Measurements from ENCODE around the gene ACADSB. TPM values are rescaled to one million over a fixed set of nuclear protein-coding genes. Genes with fewer than 3 reads are reported as not detected.

Gene ACADSB
- total RNA-seq, 1 experiment from 2014 or later, result 25.3 TPM

DNA sequence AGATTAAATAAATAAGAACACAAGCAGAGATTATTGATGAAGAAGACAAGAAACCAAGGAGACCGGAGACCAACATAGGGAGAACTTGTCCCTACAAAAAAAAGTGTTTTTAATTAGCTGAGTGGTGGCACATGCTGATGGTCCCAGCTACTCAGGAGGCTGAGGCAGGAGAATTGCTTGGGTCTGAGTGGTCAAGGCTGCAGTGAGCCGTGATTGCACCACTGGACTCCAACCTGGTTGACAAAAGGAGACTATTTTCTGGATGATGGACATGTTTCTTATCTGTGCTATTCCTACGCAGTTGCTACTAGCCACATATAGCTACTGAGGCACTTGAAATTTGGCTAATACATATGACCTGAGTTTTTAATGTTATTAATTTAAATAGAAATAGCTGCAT, 9.9 kb upstream of the ACADSB start:
- peaks cover 6% of the 10 kb centered on the region for H3K36me3 Mint-ChIP-seq (ENCODE audit: insufficient read depth, unreplicated experiment)
- no peaks in the 10 kb centered on the region for H3K9me3 ChIP-seq
- TF ChIP-seq, protein P1, sequence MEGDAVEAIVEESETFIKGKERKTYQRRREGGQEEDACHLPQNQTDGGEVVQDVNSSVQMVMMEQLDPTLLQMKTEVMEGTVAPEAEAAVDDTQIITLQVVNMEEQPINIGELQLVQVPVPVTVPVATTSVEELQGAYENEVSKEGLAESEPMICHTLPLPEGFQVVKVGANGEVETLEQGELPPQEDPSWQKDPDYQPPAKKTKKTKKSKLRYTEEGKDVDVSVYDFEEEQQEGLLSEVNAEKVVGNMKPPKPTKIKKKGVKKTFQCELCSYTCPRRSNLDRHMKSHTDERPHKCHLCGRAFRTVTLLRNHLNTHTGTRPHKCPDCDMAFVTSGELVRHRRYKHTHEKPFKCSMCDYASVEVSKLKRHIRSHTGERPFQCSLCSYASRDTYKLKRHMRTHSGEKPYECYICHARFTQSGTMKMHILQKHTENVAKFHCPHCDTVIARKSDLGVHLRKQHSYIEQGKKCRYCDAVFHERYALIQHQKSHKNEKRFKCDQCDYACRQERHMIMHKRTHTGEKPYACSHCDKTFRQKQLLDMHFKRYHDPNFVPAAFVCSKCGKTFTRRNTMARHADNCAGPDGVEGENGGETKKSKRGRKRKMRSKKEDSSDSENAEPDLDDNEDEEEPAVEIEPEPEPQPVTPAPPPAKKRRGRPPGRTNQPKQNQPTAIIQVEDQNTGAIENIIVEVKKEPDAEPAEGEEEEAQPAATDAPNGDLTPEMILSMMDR (IDR thresholded peaks at IDR 0.05; ENCODE audit: insufficient read depth in 1 of 2, low read depth in 1 of 2, low read length in 1 of 2, severe bottlenecking in 1 of 2, unreplicated experiment in 1 of 2), result no peak
- intact Hi-C loops (cut with micrococcal nuclease; ENCODE audit: unreplicated experiment), result no loop called here
- H3K27ac Mint-ChIP-seq (ENCODE audit: unreplicated experiment), result no peak overlapping the region
- H3K9me3 Mint-ChIP-seq (ENCODE audit: unreplicated experiment), result no peaks in the 10 kb centered on the region
- ChIA-PET POLR2A (no interaction called here), CTCF (no interaction called here)
- DNase-seq, result no peak
- H3K4me3 ChIP-seq (ENCODE audit: low read depth, low read length), result no peak overlapping the region
- H3K36me3 ChIP-seq (ENCODE audit: control insufficient read depth, insufficient read depth, low read length), result no peaks in the 10 kb centered on the region
- H3K27me3 ChIP-seq (replicated peaks; ENCODE audit: control insufficient read depth, insufficient read depth, low read length), result no peaks in the 10 kb centered on the region
- no peaks in the 10 kb centered on the region for H3K27me3 Mint-ChIP-seq (ENCODE audit: insufficient read depth, unreplicated experiment)
- H3K4me1 Mint-ChIP-seq (ENCODE audit: low read depth, unreplicated experiment), result peaks cover 4% of the 10 kb centered on the region
- H3K4me3 Mint-ChIP-seq (ENCODE audit: unreplicated experiment), result no peak overlapping the region
- no TSS peak for BruUV-seq (replicated peaks)
- H3K4me1 ChIP-seq, result no peaks in the 10 kb centered on the region

DNA sequence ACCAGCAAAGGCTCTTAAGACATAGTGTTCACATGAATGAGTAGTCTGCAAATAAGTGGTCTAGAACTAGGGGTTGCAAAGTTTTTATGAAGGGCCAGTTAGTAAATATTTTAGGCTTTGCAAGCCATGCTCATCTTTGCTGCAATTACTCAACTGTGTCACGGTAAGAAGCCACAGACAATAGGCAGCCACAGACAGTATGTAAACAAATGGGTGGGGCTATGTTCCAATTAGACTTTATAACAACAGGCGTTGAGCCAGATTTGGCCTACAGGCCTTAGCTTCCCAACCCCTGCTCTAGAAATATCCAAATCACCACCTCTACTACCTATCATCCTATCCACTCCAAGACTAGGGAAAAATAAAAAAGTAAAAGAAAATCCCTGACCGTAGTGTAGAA, 9.5 kb upstream of the ACADSB start:
- no TSS peak for BruUV-seq (replicated peaks)
- Histone ChIP-seq H3K36me3 (ENCODE audit: control insufficient read depth, insufficient read depth, low read length) (no peaks in the 10 kb centered on the region), H3K9me3 (no peaks in the 10 kb centered on the region), H3K4me1 (no peaks in the 10 kb centered on the region), H3K4me3 (ENCODE audit: low read depth, low read length) (no peak overlapping the region), H3K27me3 (replicated peaks; ENCODE audit: control insufficient read depth, insufficient read depth, low read length) (no peaks in the 10 kb centered on the region)
- no peak overlapping the region for H3K27ac Mint-ChIP-seq (ENCODE audit: unreplicated experiment)
- H3K27me3 Mint-ChIP-seq (ENCODE audit: insufficient read depth, unreplicated experiment), result no peaks in the 10 kb centered on the region
- TF ChIP-seq, protein P1 (IDR thresholded peaks at IDR 0.05; ENCODE audit: insufficient read depth in 1 of 2, low read depth in 1 of 2, low read length in 1 of 2, severe bottlenecking in 1 of 2, unreplicated experiment in 1 of 2), result no peak
- peaks cover 7% of the 10 kb centered on the region for H3K4me1 Mint-ChIP-seq (ENCODE audit: low read depth, unreplicated experiment)
- no peaks in the 10 kb centered on the region for H3K9me3 Mint-ChIP-seq (ENCODE audit: unreplicated experiment)
- no peak overlapping the region for H3K4me3 Mint-ChIP-seq (ENCODE audit: unreplicated experiment)
- DNase-seq, result no peak
- intact Hi-C loops (cut with micrococcal nuclease; ENCODE audit: unreplicated experiment), result no loop called here
- ChIA-PET POLR2A (no interaction called here), CTCF (no interaction called here)
- peaks cover 6% of the 10 kb centered on the region for H3K36me3 Mint-ChIP-seq (ENCODE audit: insufficient read depth, unreplicated experiment)

DNA sequence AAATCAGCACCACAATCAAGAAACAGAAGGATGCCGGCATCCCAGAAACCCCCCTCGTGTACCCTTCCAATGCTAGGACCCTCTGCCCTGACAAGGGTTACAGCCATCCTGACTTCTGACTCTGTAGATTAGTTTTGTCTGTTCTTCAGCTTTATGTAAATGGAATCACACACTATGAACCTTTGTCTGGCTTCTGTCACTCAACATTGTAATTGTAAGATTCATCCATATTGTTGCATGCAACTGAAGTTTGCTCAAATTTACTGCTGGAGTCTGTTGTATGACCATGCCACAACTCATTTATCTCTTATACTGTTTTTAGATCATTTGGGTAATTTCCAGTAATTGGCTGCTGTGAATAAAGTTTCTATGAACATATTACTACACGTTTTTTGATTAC, 8.7 kb upstream of the ACADSB start:
- ChIA-PET POLR2A (no interaction called here), CTCF (no interaction called here)
- no peak overlapping the region for H3K4me3 Mint-ChIP-seq (ENCODE audit: unreplicated experiment)
- Histone ChIP-seq H3K9me3 (no peaks in the 10 kb centered on the region), H3K27me3 (replicated peaks; ENCODE audit: control insufficient read depth, insufficient read depth, low read length) (no peaks in the 10 kb centered on the region), H3K36me3 (ENCODE audit: control insufficient read depth, insufficient read depth, low read length) (no peaks in the 10 kb centered on the region), H3K4me3 (ENCODE audit: low read depth, low read length) (no peak overlapping the region), H3K4me1 (no peaks in the 10 kb centered on the region)
- peaks cover 7% of the 10 kb centered on the region for H3K4me1 Mint-ChIP-seq (ENCODE audit: low read depth, unreplicated experiment)
- TF ChIP-seq, protein P1 (IDR thresholded peaks at IDR 0.05; ENCODE audit: insufficient read depth in 1 of 2, low read depth in 1 of 2, low read length in 1 of 2, severe bottlenecking in 1 of 2, unreplicated experiment in 1 of 2), result no peak
- H3K27me3 Mint-ChIP-seq (ENCODE audit: insufficient read depth, unreplicated experiment), result no peaks in the 10 kb centered on the region
- peaks cover 4% of the 10 kb centered on the region for H3K36me3 Mint-ChIP-seq (ENCODE audit: insufficient read depth, unreplicated experiment)
- intact Hi-C loops (cut with micrococcal nuclease; ENCODE audit: unreplicated experiment), result no loop called here
- no TSS peak for BruUV-seq (replicated peaks)
- H3K27ac Mint-ChIP-seq (ENCODE audit: unreplicated experiment), result no peak overlapping the region
- no peaks in the 10 kb centered on the region for H3K9me3 Mint-ChIP-seq (ENCODE audit: unreplicated experiment)
- DNase-seq, result no peak
